ENCODE measurements around the gene FBXL3.
A peak's percentile ranks its signal among the peaks of the same experiment; 100 is the strongest.

FBXL3 gene, protein sequence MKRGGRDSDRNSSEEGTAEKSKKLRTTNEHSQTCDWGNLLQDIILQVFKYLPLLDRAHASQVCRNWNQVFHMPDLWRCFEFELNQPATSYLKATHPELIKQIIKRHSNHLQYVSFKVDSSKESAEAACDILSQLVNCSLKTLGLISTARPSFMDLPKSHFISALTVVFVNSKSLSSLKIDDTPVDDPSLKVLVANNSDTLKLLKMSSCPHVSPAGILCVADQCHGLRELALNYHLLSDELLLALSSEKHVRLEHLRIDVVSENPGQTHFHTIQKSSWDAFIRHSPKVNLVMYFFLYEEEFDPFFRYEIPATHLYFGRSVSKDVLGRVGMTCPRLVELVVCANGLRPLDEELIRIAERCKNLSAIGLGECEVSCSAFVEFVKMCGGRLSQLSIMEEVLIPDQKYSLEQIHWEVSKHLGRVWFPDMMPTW

DNA sequence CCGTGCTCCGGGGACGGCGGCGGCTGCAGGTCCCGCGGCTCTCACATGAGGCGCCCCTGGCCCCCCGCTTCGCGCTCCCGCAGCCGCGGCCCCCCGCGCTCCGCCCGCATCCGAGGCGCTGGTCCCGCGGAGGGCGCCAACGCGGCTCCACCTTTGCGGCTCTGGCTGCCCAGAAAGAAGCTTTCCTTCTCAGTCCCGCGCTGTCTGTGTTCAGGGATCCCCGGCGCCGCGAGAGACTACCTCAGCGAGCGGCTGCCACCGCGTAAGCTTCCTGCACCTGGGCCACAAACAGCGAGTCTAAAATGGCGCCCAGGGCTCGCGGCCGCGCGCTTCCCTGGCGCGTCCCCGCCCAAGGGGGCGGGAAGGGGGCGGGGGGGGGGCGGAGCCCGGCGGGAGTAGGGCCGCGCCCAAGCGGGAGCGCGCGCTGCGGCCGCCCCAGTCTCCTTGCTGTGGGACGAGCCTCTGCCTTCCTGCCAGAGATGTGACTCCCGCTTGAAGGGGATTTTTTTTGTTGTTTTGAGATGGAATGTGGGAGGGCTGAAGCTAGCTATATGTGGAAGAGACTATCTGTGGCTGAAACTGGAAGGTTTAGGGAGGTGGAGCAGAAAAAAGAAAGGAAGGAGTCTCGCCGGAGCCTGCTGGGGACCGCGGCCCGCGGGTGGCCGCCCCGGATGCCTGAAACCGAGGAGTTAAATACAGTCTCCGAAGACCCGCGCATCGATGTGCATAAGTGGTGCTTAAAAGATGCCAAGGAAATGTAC is at the start of gene FBXL3:
Gene FBXL3, minus strand, starts transcription at position 299 of the 761 bp plus-strand sequence. CDS start 5,299 bp downstream, outside the sequence.
- ChIA-PET CTCF (interaction anchor here (1.2 to 1.7 kb wide), 2 partner anchors 27 to 46 kb away, joined by 3 to 7 read pairs; no protein-coding TSS in a partner anchor), POLR2A (interaction anchor here (0.7 to 2.0 kb wide), 4 partner anchors 8 to 302 kb away, joined by 3 to 6 read pairs (median 4); no protein-coding TSS in a partner anchor)

DNA sequence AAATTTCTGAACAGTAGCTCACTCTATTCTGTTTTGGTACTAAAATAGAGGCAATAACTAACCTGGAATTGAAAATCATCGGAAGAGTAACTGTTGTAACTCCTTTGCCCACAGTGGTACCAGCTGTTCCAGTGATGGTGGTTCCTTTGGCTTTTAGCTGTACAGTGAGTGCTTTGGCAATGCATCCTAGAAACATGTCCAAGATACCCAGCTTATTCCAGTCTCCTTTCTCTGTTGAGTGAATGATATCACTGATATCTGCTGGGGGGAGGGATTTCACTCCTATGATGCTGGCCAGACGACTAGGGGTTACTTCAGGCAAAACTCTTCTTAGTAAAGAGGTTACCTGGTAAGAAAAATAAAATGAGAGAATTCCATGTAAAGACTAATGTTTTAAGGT is 40.6 kb upstream of the FBXL3 start:
- ChIA-PET CTCF (no interaction called here), POLR2A (no interaction called here)
- no peak overlapping the region for H3K4me3 ChIP-seq (ENCODE audit: low read depth, low read length)
- TF ChIP-seq, protein P1, sequence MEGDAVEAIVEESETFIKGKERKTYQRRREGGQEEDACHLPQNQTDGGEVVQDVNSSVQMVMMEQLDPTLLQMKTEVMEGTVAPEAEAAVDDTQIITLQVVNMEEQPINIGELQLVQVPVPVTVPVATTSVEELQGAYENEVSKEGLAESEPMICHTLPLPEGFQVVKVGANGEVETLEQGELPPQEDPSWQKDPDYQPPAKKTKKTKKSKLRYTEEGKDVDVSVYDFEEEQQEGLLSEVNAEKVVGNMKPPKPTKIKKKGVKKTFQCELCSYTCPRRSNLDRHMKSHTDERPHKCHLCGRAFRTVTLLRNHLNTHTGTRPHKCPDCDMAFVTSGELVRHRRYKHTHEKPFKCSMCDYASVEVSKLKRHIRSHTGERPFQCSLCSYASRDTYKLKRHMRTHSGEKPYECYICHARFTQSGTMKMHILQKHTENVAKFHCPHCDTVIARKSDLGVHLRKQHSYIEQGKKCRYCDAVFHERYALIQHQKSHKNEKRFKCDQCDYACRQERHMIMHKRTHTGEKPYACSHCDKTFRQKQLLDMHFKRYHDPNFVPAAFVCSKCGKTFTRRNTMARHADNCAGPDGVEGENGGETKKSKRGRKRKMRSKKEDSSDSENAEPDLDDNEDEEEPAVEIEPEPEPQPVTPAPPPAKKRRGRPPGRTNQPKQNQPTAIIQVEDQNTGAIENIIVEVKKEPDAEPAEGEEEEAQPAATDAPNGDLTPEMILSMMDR (IDR thresholded peaks at IDR 0.05; ENCODE audit: insufficient read depth, low read length, missing control alignments) = no peak
- DNase-seq (ENCODE audit: low read depth, low spot score) = no peak

More for the DNA sequence above, at the start of gene FBXL3:
- peak within 1 kb of the TSS; percentile 90 for H3K4me3 ChIP-seq (ENCODE audit: low read depth, low read length)
- peak; percentile 65 for DNase-seq (ENCODE audit: low read depth, low spot score)
- TF ChIP-seq, protein P1 (IDR thresholded peaks at IDR 0.05; ENCODE audit: insufficient read depth, low read length, missing control alignments) = no peak

DNA sequence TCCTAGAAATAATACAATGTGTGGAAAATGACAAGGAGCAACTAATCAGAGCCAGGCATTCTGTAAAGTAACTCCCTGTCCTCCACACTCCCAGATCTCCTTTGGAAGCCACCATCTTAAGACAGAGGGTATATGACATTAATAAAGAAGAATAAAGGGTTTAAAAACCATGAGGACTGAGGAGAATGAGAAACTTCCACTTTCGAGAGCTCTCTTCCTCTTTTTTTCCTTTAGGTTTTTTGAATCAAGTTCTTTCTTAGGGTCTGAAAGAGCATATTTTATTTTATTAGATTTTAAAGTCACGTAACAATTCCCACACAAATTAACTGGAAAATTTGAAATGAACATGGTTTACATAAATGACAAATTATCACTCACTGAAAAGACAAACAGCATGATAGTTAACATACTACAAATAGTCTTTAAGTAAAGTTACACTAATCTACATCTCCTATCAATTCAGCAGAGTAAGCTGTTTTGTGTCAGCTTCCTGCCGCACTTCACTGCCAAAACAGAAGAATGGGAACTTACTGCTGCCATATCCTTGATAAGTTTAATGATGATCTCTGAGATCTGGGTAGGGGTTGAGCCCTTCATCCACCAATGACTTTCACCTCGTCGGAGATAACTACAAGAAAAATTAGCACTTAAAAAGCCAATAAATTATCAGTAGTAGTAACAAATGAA is 38.6 kb upstream of the FBXL3 start:
- H3K4me3 ChIP-seq (ENCODE audit: low read depth, low read length) = no peak overlapping the region
- DNase-seq (ENCODE audit: low read depth, low spot score) = no peak
- CTCF ChIA-PET = no interaction called here
- POLR2A ChIA-PET = no interaction called here
- TF ChIP-seq, protein P1 (IDR thresholded peaks at IDR 0.05; ENCODE audit: insufficient read depth, low read length, missing control alignments) = no peak

DNA sequence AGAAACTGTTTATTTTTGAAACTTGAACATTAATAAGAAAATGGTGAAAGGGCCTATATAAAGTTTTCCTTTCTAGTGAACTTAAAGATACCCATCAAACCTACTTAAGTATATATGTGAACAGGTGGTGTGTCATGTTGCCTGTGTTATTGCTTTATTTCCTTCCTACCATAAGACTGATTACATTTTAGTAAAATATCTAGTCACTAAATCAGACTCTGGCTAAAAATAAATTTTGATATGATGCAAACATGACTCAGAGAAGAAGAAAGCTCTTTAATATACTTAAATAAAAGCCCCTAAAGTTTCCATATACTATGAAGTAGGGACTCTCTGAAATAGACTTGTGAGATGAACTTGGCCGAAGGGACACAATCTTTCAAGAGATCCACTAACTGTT is 35.1 kb upstream of the FBXL3 start:
- DNase-seq (ENCODE audit: low read depth, low spot score) = no peak
- ChIA-PET CTCF (no interaction called here), POLR2A (no interaction called here)
- TF ChIP-seq, protein P1 (IDR thresholded peaks at IDR 0.05; ENCODE audit: insufficient read depth, low read length, missing control alignments) = no peak
- no peak overlapping the region for H3K4me3 ChIP-seq (ENCODE audit: low read depth, low read length)

DNA sequence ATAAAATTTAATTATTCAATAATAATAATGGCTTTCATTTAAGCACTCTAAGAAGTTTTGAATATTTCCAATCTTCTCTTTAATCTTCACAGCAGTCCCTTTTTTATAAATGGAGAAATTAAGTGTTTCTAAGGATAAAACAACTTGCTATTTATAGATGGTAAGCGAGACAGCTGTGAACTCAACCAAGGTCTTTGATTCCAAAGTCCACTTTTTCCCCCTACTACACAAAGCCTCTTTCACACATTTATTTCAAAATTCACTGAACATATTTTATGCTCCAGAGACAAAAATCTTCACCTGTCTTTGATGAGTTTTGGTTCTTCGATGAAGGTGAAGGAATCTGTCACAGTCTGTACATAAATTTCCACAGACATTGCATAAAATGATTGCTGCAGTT is 34.4 kb upstream of the FBXL3 start:
- POLR2A ChIA-PET = no interaction called here
- TF ChIP-seq, protein P1 (IDR thresholded peaks at IDR 0.05; ENCODE audit: insufficient read depth, low read length, missing control alignments) = no peak

More for the DNA sequence above, 34.4 kb upstream of the FBXL3 start:
- CTCF ChIA-PET = no interaction called here
- DNase-seq (ENCODE audit: low read depth, low spot score) = no peak
- no peak overlapping the region for H3K4me3 ChIP-seq (ENCODE audit: low read depth, low read length)
